HepG2 (cell line): ENCODE data around the gene CRABP1. TPM values are rescaled to one million over a fixed set of nuclear protein-coding genes. Genes with fewer than 3 reads are reported as not detected.

Experiments
- ATAC-seq: fragments of 200-7000 bp; cut with Tn5 transposase; 3 replicates; pipeline ENCODE4 v1.9.1; 2020; ENCODE audit warnings: mild to moderate bottlenecking, moderate library complexity
- BruUV-seq: library from RNA; stranded (reverse); fragments of 400-500 nt; replicated peaks from 2 replicates; lab custom pipeline; 2021; lab: Mats Ljungman, UMichigan
- CTCF ChIA-PET: fragments of 300-600 bp; formaldehyde crosslinking; extraction: SDS; loops from one replicate; lab custom pipeline; 2021; ENCODE audit warnings: low total read pairs, inconsistent platforms, low intra/inter-chr PET ratio; lab: Yijun Ruan, JAX
- POLR2A ChIA-PET: fragments of 350-600 bp; sonication (Branson Sonifier 250); formaldehyde crosslinking; loops from one replicate; lab custom pipeline; 2020; ENCODE audit warnings: antibody characterized with exemption, inconsistent platforms; lab: Yijun Ruan, JAX
- DNase-seq: peaks from one replicate; pipeline ENCODE4 v3.0.0-alpha.2; 2015; ENCODE audit warnings: low spot score
- FAIRE-seq: peaks from 3 replicates; lab custom pipeline; 2011; peaks lifted over from hg19 to GRCh38; lab: Jason Lieb, UNC
- H2AFZ ChIP-seq: one replicate; pipeline ENCODE4 v1.6.1; 2011; ENCODE audit warnings: low read length, inconsistent platforms
- H3K27ac ChIP-seq: fragments of 300-600 bp; 3 replicates; pipeline ENCODE4 v1.8.0; 2011; ENCODE audit warnings: mixed run types, mild to moderate bottlenecking, mixed read lengths, low read length, inconsistent platforms; ENCODE audit not compliant: insufficient read depth; ENCODE audit errors: extremely low read length
- H3K27me3 ChIP-seq, 2 experiments: fragments of 200-600 bp in 1 of 2; 2 replicates in 1 of 2; 3 replicates in 1 of 2; pipeline versions ENCODE4 v1.6.0 to v1.8.0; 2011; ENCODE audit warnings: low read length in 2 of 2, mild to moderate bottlenecking in 2 of 2, moderate library complexity in 2 of 2, inconsistent platforms in 1 of 2; ENCODE audit not compliant: insufficient read depth in 2 of 2, control insufficient read depth in 1 of 2
- H3K36me3 ChIP-seq, 2 experiments: fragments of 200-600 bp in 1 of 2; replicated peaks in 1 of 2; 2 replicates in 1 of 2; 3 replicates in 1 of 2; pipeline versions ENCODE4 v1.5.1 to v1.8.0; 2011; ENCODE audit warnings: low read length in 2 of 2, inconsistent platforms in 1 of 2; ENCODE audit not compliant: insufficient read depth in 2 of 2, control insufficient read depth in 1 of 2
- H3K4me1 ChIP-seq: 2 replicates; pipeline ENCODE4 v1.5.1; 2012; ENCODE audit warnings: low read length, inconsistent platforms; ENCODE audit not compliant: insufficient read depth
- H3K4me2 ChIP-seq: 2 replicates; pipeline ENCODE4 v1.6.0; 2011; ENCODE audit warnings: low read depth, low read length, inconsistent platforms
- H3K4me3 ChIP-seq, 3 experiments: fragments of 200-600 bp in 1 of 3; sonication (generic), shearing (Covaris generic) in 1 of 3; replicated peaks in 1 of 3; 2 replicates each; pipeline ENCODE4 v1.5.1; 2011 to 2016; ENCODE audit warnings: low read length in 3 of 3, inconsistent platforms in 2 of 3, low read depth in 2 of 3, mild to moderate bottlenecking in 2 of 3, control low read depth in 1 of 3, mixed read lengths in 1 of 3; ENCODE audit not compliant: insufficient read depth in 1 of 3
- H3K79me2 ChIP-seq: one replicate; pipeline ENCODE4 v1.6.1; 2011; ENCODE audit warnings: low read length, inconsistent platforms; ENCODE audit not compliant: insufficient read depth
- H3K9ac ChIP-seq: 2 replicates; pipeline ENCODE4 v1.6.0; 2011; ENCODE audit warnings: mild to moderate bottlenecking, low read depth, low read length, inconsistent platforms; ENCODE audit not compliant: insufficient read depth
- H3K9me3 ChIP-seq: 2 replicates; pipeline ENCODE4 v1.5.1; 2012; ENCODE audit warnings: mild to moderate bottlenecking, low read length
- H4K20me1 ChIP-seq: 2 replicates; pipeline ENCODE4 v1.6.0; 2011; ENCODE audit warnings: inconsistent platforms, mild to moderate bottlenecking, low read length, moderate library complexity; ENCODE audit not compliant: insufficient read depth
- CEBPB ChIP-seq: IDR thresholded peaks from 2 replicates; pipeline ENCODE4 v1.6.1; 2011; ENCODE audit warnings: low read depth, low read length, improper control_type of control experiment, borderline replicate concordance
- CEBPG ChIP-seq: IDR thresholded peaks from 2 replicates; pipeline ENCODE4 v1.6.1; 2016
- CTCF ChIP-seq: sonication (generic); formaldehyde crosslinking; IDR thresholded peaks from 2 replicates; pipeline ENCODE4 v1.5.0; 2020; ENCODE audit warnings: mild to moderate bottlenecking, missing genetic modification reagents, moderate library complexity
- KDM5B ChIP-seq: sonication (generic); formaldehyde crosslinking; IDR thresholded peaks from 2 replicates; pipeline ENCODE4 v1.4.0; 2020; ENCODE audit warnings: missing genetic modification reagents, mild to moderate bottlenecking, borderline replicate concordance
- NFE2L2 ChIP-seq: fragments of 150-350 bp; IDR thresholded peaks from 2 replicates; pipeline ENCODE4 v1.6.1; 2014; ENCODE audit warnings: low read length
- POGZ ChIP-seq: sonication (generic); formaldehyde crosslinking; IDR thresholded peaks from 2 replicates; pipeline ENCODE4 v1.4.0; 2020; ENCODE audit warnings: mild to moderate bottlenecking, missing genetic modification reagents
- POLR2AphosphoS5 ChIP-seq: IDR thresholded peaks from 2 replicates; pipeline ENCODE4 v1.6.1; 2012; ENCODE audit warnings: low read depth, low read length
- SMC3 ChIP-seq: IDR thresholded peaks from 2 replicates; pipeline ENCODE4 v1.6.1; 2011; ENCODE audit warnings: low read length, improper control_type of control experiment
- SOX13 ChIP-seq, 3 experiments: fragments of 450-650 bp in 1 of 3; sonication (generic) in 1 of 3; formaldehyde crosslinking in 1 of 3; IDR thresholded peaks in 2 of 3; conservative IDR thresholded peaks in 1 of 3; 2 replicates each; pipeline versions ENCODE4 v1.5.0 to v1.6.1; 2016 to 2020; ENCODE audit warnings: antibody characterized with exemption in 1 of 3, mild to moderate bottlenecking in 1 of 3, missing compliant biosample characterization in 1 of 3, missing genetic modification reagents in 1 of 3, moderate library complexity in 1 of 3
- SOX6 ChIP-seq, 2 experiments: fragments of 450-650 bp in 1 of 2; sonication (generic) in 1 of 2; formaldehyde crosslinking in 1 of 2; IDR thresholded peaks; 2 replicates each; pipeline versions ENCODE4 v1.4.0 to v1.6.1; 2017 to 2020; ENCODE audit warnings: antibody characterized with exemption in 1 of 2, mild to moderate bottlenecking in 1 of 2, missing genetic modification reagents in 1 of 2
- SRF ChIP-seq: IDR thresholded peaks from 2 replicates; pipeline ENCODE4 v1.6.1; 2011; ENCODE audit warnings: mild to moderate bottlenecking, low read depth, low read length, moderate library complexity
- XRCC5 ChIP-seq: fragments of 200-400 bp; formaldehyde crosslinking; optimal IDR thresholded peaks from 2 replicates; pipeline ENCODE3; 2017; ENCODE audit warnings: mild to moderate bottlenecking, low read length
- YY1 ChIP-seq: IDR thresholded peaks from 2 replicates; pipeline ENCODE4 v1.6.1; 2011; ENCODE audit warnings: low read length, low read depth, moderate library complexity, mild to moderate bottlenecking; ENCODE audit not compliant: insufficient read depth, insufficient replicate concordance
- ZNF121 ChIP-seq: sonication (generic); formaldehyde crosslinking; IDR thresholded peaks from 2 replicates; pipeline ENCODE4 v1.5.0; 2020; ENCODE audit warnings: mild to moderate bottlenecking, missing genetic modification reagents
- ZNF326 ChIP-seq: sonication (generic); formaldehyde crosslinking; IDR thresholded peaks from 2 replicates; pipeline ENCODE4 v1.4.0; 2020; ENCODE audit warnings: missing genetic modification reagents, borderline replicate concordance
- ZNF768 ChIP-seq: sonication (generic); formaldehyde crosslinking; IDR thresholded peaks from 2 replicates; pipeline ENCODE4 v1.4.0; 2020; ENCODE audit warnings: missing genetic modification reagents
- WGBS: methylation state at CpG from one replicate; pipeline ENCODE4 v1.1.6; 2017; ENCODE audit warnings: low lambda C conversion rate; 5-methylcytosine and 5-hydroxymethylcytosine counted together
- in situ Hi-C: cut with HindIII; loops from 2 replicates; pipeline ENCODE4 v1.10.0; 2017; ENCODE audit warnings: low pct_unique_long_range_greater_than_20kb; ENCODE audit not compliant: extremely low pct_ligation_motif_present
- intact Hi-C: fragments of 100-400 bp; cut with micrococcal nuclease; formaldehyde crosslinking; loops from one replicate; pipeline ENCODE4 v1.10.0; 2022; ENCODE audit not compliant: unreplicated experiment
- polyA plus RNA-seq, 8 experiments: library from polyadenylated mRNA; depleted of rRNA in 3 of 8; stranded (reverse) in 7 of 8; unstranded in 1 of 8; fragments of >200 nt; fragmentation: Illumina TruSeq in 4 of 8; extraction: Trizol in 4 of 8; gene quantifications; 2 replicates each; pipeline versions ENCODE4 v1.2.1 to v1.2.3, GENCODE V29; 2011 to 2016; ENCODE audit warnings: low read depth in 4 of 8, missing spikeins in 1 of 8, mixed read lengths in 1 of 8; ENCODE audit not compliant: insufficient read depth in 1 of 8
- total RNA-seq, 5 experiments: library from RNA; depleted of rRNA; stranded (reverse); fragments of >200 nt; fragmentation: Illumina TruSeq; extraction: Trizol; gene quantifications; 2 replicates each; pipeline ENCODE4 v1.2.3, GENCODE V29; 2016; ENCODE audit warnings: low read depth in 1 of 5

The CRABP1 gene
- total and polyA plus RNA-seq, 2 of the 13 experiments (the other 11 are each of a cell fraction or from before 2014, with no cell fraction given): not detected

GRCh38 chr15:78396186-78396814 is 56.1 kb downstream of the CRABP1 start:
- TF ChIP-seq ZNF326 (no peak), ZNF768 (peak; percentile 65)
- TF ChIP-seq, all 625 proteins: peak for 1
- H2AFZ ChIP-seq: no peak overlapping the region
- WGBS: 59% methylated on average over 5 of the region's 9 CpGs

GRCh38 chr15:78396976-78397375 is 56.8 kb downstream of the CRABP1 start:
- Histone ChIP-seq H3K9me3 (no peaks in the 10 kb centered on the region), H3K27ac (no peak overlapping the region), H3K4me3 (no peak overlapping the region), H3K79me2 (no peaks in the 10 kb centered on the region), H4K20me1 (no peaks in the 10 kb centered on the region), H3K4me1 (peaks cover 17% of the 10 kb centered on the region), H2AFZ (no peak overlapping the region), H3K4me2 (peak overlapping the region; percentile 34; the same call in 1 of the 2 replicates), H3K9ac (no peak overlapping the region), H3K36me3 (no peaks in the 10 kb centered on the region), H3K27me3 (peaks cover 0 to 5% of the 10 kb centered on the region in 2 experiments; a peak in 1 of 5 replicates)
- in situ Hi-C loops (no loop called here), intact Hi-C loops (loop anchor here (10.0 kb wide), 1 partner anchor 52 kb away; the partner anchor contains the start of gene CRABP1)
- ATAC-seq (peak; percentile 95), DNase-seq (peak; percentile 70), FAIRE-seq (peak; percentile 76)
- ChIA-PET CTCF (no interaction called here), POLR2A (interaction anchor here (1.0 to 3.5 kb wide), 4 partner anchors 22 to 97 kb away, joined by 3 to 12 read pairs (median 5); partner anchors contain the start of genes IREB2 and SKIC8)
- 20% methylated on average over 1 of the region's 9 CpGs for WGBS
- no TSS peak for BruUV-seq
- 0 out of 2 replicates have a peak, but pooled peaks have one; percentile 16 for TF ChIP-seq CEBPG (CRISPR knock-in tag)
- no peak for TF ChIP-seq YY1
- TF ChIP-seq SOX6 (IDR thresholded peaks at IDR 0.05): no peak
- TF ChIP-seq SOX6 (CRISPR knock-in tag; IDR thresholded peaks at IDR 0.05): peak; percentile 55
- no peak for TF ChIP-seq POLR2AphosphoS5
- TF ChIP-seq KDM5B (CRISPR knock-in tag): 0 out of 2 replicates have a peak, but pooled peaks have one; percentile 34
- TF ChIP-seq SOX13 (IDR thresholded peaks at IDR 0.05): no peak
- TF ChIP-seq SOX13 (CRISPR knock-in tag; conservative IDR thresholded peaks at IDR 0.05 in 1 of 2, IDR thresholded peaks at IDR 0.05 in 1 of 2): peak in 1 of 2 experiments; percentile 35; a peak in 1 of 4 replicates
- no peak for TF ChIP-seq NFE2L2
- peak; percentile 70 for TF ChIP-seq ZNF121 (CRISPR knock-in tag)
- TF ChIP-seq CEBPB: peak; percentile 56; the same call in 1 of the 2 replicates
- 0 out of 2 replicates have a peak, but pooled peaks have one; percentile 16 for TF ChIP-seq SRF
- peak; percentile 4; the same call in 1 of the 2 replicates for TF ChIP-seq SMC3
- peak; percentile 56 for TF ChIP-seq XRCC5
- no peak for TF ChIP-seq POGZ
- peak; percentile 66 for TF ChIP-seq CTCF (CRISPR knock-in tag)

More at GRCh38 chr15:78396186-78396814, 56.1 kb downstream of the CRABP1 start:
- peaks cover 17% of the 10 kb centered on the region for H3K4me1 ChIP-seq
- FAIRE-seq (no peak), DNase-seq (no peak), ATAC-seq (no peak)
- POLR2A ChIA-PET: interaction anchor here (1.0 to 3.5 kb wide), 4 partner anchors 22 to 97 kb away, joined by 3 to 12 read pairs (median 5); partner anchors contain the start of genes IREB2 and SKIC8
- H4K20me1 ChIP-seq: no peaks in the 10 kb centered on the region
- H3K36me3 ChIP-seq: no peaks in the 10 kb centered on the region
- in situ Hi-C loops (no loop called here), intact Hi-C loops (loop anchor here (10.0 kb wide), 1 partner anchor 51 kb away; the partner anchor contains the start of gene CRABP1)
- no peaks in the 10 kb centered on the region; a peak in 1 of 5 replicates for H3K27me3 ChIP-seq
- peak overlapping the region; percentile 34; the same call in 1 of the 2 replicates for H3K4me2 ChIP-seq
- H3K9me3 ChIP-seq: no peaks in the 10 kb centered on the region
- H3K9ac ChIP-seq: no peak overlapping the region
- CTCF ChIA-PET: no interaction called here
- no peaks in the 10 kb centered on the region for H3K79me2 ChIP-seq
- no peak overlapping the region for H3K27ac ChIP-seq
- no peak overlapping the region for H3K4me3 ChIP-seq
- BruUV-seq: no TSS peak
